AML-193 (cell line): ENCODE data around the gene VAMP7.
"Not testable (repeated sequence)": the region's sequence is repeated elsewhere in the genome, so short reads cannot be mapped to it uniquely, and the experiment has no call there.

ENCODE experiments used
- DNase-seq, 2 experiments: peaks; one replicate each; lab custom pipeline; 2025; lab: John Stamatoyannopoulos, UW

The VAMP7 gene

GRCh38 chrX:155907661-155908060, 26.5 kb downstream of the VAMP7 start:
- not testable (repeated sequence) for DNase-seq

- DNase-seq, result no peak
These were observed 42.1 kb downstream of the VAMP7 start for GRCh38 chrX:155923200-155923599.

GRCh38 chrX:155930852-155931618, 49.9 kb downstream of the VAMP7 start:
- not testable (repeated sequence) for DNase-seq

GRCh38 chrX:155938132-155938531, 57.0 kb downstream of the VAMP7 start:
- DNase-seq, result no peak

GRCh38 chrX:155949098-155949497, 68.0 kb downstream of the VAMP7 start:
- no peak for DNase-seq

GRCh38 chrX:155951237-155951789, 70.2 kb downstream of the VAMP7 start:
- no peak for DNase-seq

GRCh38 chrX:155953055-155953454, 71.9 kb downstream of the VAMP7 start:
- DNase-seq, result no peak

- no peak for DNase-seq
These were observed 73.6 kb downstream of the VAMP7 start for GRCh38 chrX:155954793-155955192.

GRCh38 chrX:155956099-155956498, 75.0 kb downstream of the VAMP7 start:
- DNase-seq, result no peak

- no peak for DNase-seq
These were observed 75.5 kb downstream of the VAMP7 start for GRCh38 chrX:155956649-155957048.

- no peak for DNase-seq
These were observed 76.7 kb downstream of the VAMP7 start for GRCh38 chrX:155957843-155958242.

- DNase-seq, result no peak
These were observed 78.0 kb downstream of the VAMP7 start for GRCh38 chrX:155959018-155959587.

- DNase-seq, result no peak
These were observed 81.8 kb downstream of the VAMP7 start for GRCh38 chrX:155962906-155963305.

- peak; percentile 39 to 48 for DNase-seq
These were observed 85.7 kb downstream of the VAMP7 start for GRCh38 chrX:155966876-155967275.

- no peak for DNase-seq
These were observed 86.6 kb downstream of the VAMP7 start for GRCh38 chrX:155967653-155968325.

- DNase-seq, result no peak
These were observed 87.1 kb downstream of the VAMP7 start for GRCh38 chrX:155968326-155968661.

GRCh38 chrX:155968791-155969190, 87.6 kb downstream of the VAMP7 start:
- DNase-seq, result no peak

GRCh38 chrX:155971658-155972057, 90.5 kb downstream of the VAMP7 start:
- not testable (repeated sequence) for DNase-seq

- DNase-seq, result not testable (repeated sequence)
These were observed 91.1 kb downstream of the VAMP7 start for GRCh38 chrX:155972241-155972640.

- DNase-seq, result no peak
These were observed 102.2 kb downstream of the VAMP7 start for GRCh38 chrX:155983326-155983725.

GRCh38 chrX:155985208-155985607, 104.1 kb downstream of the VAMP7 start:
- no peak for DNase-seq

- not testable (repeated sequence) for DNase-seq
These were observed 105.8 kb downstream of the VAMP7 start for GRCh38 chrX:155986995-155987394.

GRCh38 chrX:155988859-155989258, 107.7 kb downstream of the VAMP7 start:
- no peak for DNase-seq
